Measurements from ENCODE around the gene SLITRK6. TPM values are rescaled to one million over a fixed set of nuclear protein-coding genes. Genes with fewer than 3 reads are reported as not detected.

The SLITRK6 gene
- total RNA-seq, 1 experiment from 2014 or later, result not detected

DNA sequence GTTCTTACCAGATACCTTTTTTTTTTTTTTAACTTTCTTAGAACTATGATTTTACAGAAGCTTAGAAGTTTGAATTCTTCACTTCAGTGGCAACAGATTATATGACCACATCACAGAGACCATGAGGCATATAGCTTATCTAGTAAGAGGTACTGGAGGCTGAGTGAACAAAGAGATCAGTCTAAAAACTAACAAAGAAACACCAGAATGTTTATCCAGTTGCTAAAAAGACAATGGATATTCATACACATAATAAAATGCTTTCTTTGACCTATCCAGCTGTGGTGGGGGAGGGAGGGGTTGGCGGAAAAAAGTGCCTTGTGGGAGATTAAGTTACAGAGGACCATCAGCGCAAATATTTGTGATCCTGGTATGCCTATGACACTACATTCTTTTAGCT lies 34.7 kb upstream of the SLITRK6 start:
- H2AFZ ChIP-seq (ENCODE audit: low read depth, low read length, poor library complexity, severe bottlenecking), result no peak overlapping the region
- no peak for ATAC-seq
- TF ChIP-seq POLR2AphosphoS5 (IDR thresholded peaks at IDR 0.05; ENCODE audit: low read depth, low read length) (no peak), FOSL1 (IDR thresholded peaks at IDR 0.05; ENCODE audit: low read depth) (no peak), EZH2phosphoT487 (IDR thresholded peaks at IDR 0.05; ENCODE audit: borderline replicate concordance) (no peak), CBX3 (IDR thresholded peaks at IDR 0.05; ENCODE audit: low read depth) (no peak), TCF7L2 (IDR thresholded peaks at IDR 0.05; ENCODE audit: borderline replicate concordance, extremely low read depth, insufficient read depth, insufficient read length) (no peak), RAD21 (IDR thresholded peaks at IDR 0.05; ENCODE audit: low read depth) (no peak), SRF (IDR thresholded peaks at IDR 0.05; ENCODE audit: low read depth) (no peak), ELF1 (IDR thresholded peaks at IDR 0.05; ENCODE audit: borderline replicate concordance, low read depth) (no peak), SIN3A (IDR thresholded peaks at IDR 0.05; ENCODE audit: low read depth) (no peak), YY1 (IDR thresholded peaks at IDR 0.05; ENCODE audit: extremely low read depth, insufficient replicate concordance, low read depth, low read length) (no peak), ZNF274 (IDR thresholded peaks at IDR 0.05; ENCODE audit: low read depth, low read length) (no peak)
- TF ChIP-seq, protein P1, sequence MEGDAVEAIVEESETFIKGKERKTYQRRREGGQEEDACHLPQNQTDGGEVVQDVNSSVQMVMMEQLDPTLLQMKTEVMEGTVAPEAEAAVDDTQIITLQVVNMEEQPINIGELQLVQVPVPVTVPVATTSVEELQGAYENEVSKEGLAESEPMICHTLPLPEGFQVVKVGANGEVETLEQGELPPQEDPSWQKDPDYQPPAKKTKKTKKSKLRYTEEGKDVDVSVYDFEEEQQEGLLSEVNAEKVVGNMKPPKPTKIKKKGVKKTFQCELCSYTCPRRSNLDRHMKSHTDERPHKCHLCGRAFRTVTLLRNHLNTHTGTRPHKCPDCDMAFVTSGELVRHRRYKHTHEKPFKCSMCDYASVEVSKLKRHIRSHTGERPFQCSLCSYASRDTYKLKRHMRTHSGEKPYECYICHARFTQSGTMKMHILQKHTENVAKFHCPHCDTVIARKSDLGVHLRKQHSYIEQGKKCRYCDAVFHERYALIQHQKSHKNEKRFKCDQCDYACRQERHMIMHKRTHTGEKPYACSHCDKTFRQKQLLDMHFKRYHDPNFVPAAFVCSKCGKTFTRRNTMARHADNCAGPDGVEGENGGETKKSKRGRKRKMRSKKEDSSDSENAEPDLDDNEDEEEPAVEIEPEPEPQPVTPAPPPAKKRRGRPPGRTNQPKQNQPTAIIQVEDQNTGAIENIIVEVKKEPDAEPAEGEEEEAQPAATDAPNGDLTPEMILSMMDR (IDR thresholded peaks at IDR 0.05 in 2 of 3, conservative IDR thresholded peaks at IDR 0.05 in 1 of 3; ENCODE audit: borderline replicate concordance in 1 of 3, insufficient read depth in 1 of 3, low read depth in 2 of 3, low read length in 2 of 3), result no peak
- TF ChIP-seq, protein P2, sequence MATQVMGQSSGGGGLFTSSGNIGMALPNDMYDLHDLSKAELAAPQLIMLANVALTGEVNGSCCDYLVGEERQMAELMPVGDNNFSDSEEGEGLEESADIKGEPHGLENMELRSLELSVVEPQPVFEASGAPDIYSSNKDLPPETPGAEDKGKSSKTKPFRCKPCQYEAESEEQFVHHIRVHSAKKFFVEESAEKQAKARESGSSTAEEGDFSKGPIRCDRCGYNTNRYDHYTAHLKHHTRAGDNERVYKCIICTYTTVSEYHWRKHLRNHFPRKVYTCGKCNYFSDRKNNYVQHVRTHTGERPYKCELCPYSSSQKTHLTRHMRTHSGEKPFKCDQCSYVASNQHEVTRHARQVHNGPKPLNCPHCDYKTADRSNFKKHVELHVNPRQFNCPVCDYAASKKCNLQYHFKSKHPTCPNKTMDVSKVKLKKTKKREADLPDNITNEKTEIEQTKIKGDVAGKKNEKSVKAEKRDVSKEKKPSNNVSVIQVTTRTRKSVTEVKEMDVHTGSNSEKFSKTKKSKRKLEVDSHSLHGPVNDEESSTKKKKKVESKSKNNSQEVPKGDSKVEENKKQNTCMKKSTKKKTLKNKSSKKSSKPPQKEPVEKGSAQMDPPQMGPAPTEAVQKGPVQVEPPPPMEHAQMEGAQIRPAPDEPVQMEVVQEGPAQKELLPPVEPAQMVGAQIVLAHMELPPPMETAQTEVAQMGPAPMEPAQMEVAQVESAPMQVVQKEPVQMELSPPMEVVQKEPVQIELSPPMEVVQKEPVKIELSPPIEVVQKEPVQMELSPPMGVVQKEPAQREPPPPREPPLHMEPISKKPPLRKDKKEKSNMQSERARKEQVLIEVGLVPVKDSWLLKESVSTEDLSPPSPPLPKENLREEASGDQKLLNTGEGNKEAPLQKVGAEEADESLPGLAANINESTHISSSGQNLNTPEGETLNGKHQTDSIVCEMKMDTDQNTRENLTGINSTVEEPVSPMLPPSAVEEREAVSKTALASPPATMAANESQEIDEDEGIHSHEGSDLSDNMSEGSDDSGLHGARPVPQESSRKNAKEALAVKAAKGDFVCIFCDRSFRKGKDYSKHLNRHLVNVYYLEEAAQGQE (IDR thresholded peaks at IDR 0.05; ENCODE audit: low read depth), result no peak
- TF ChIP-seq, protein P3, sequence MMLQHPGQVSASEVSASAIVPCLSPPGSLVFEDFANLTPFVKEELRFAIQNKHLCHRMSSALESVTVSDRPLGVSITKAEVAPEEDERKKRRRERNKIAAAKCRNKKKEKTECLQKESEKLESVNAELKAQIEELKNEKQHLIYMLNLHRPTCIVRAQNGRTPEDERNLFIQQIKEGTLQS (IDR thresholded peaks at IDR 0.05), result no peak
- TF ChIP-seq, protein P4, sequence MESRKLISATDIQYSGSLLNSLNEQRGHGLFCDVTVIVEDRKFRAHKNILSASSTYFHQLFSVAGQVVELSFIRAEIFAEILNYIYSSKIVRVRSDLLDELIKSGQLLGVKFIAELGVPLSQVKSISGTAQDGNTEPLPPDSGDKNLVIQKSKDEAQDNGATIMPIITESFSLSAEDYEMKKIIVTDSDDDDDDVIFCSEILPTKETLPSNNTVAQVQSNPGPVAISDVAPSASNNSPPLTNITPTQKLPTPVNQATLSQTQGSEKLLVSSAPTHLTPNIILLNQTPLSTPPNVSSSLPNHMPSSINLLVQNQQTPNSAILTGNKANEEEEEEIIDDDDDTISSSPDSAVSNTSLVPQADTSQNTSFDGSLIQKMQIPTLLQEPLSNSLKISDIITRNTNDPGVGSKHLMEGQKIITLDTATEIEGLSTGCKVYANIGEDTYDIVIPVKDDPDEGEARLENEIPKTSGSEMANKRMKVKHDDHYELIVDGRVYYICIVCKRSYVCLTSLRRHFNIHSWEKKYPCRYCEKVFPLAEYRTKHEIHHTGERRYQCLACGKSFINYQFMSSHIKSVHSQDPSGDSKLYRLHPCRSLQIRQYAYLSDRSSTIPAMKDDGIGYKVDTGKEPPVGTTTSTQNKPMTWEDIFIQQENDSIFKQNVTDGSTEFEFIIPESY (IDR thresholded peaks at IDR 0.05; ENCODE audit: extremely low read depth, insufficient replicate concordance, low read length), result no peak
- no peak for DNase-seq (ENCODE audit: low read depth, low spot score)
- no peaks in the 10 kb centered on the region for H3K9me2 ChIP-seq (ENCODE audit: insufficient read depth)
- no peak overlapping the region for H3K4me3 ChIP-seq (replicated peaks in 1 of 2; ENCODE audit: low read depth in 1 of 2, low read length in 2 of 2)
- no peaks in the 10 kb centered on the region for H4K20me1 ChIP-seq (ENCODE audit: insufficient read depth)
- no peaks in the 10 kb centered on the region for H3K9me3 ChIP-seq (ENCODE audit: control insufficient read depth in 1 of 2, insufficient read depth in 1 of 2, low read depth in 1 of 2, low read length in 2 of 2)
- BruUV-seq (replicated peaks), result no TSS peak
- no peaks in the 10 kb centered on the region for H3K27me3 ChIP-seq (ENCODE audit: insufficient read depth, low read length)
- intact Hi-C loops (cut with micrococcal nuclease), result no loop called here
- ChIA-PET CTCF (no interaction called here), RAD21 (ENCODE audit: low non-redundant PET in 1 of 2, low total read pairs in 2 of 2, uncharacterized antibody in 2 of 2, unreplicated experiment in 2 of 2) (no interaction called here), POLR2A (no interaction called here)
- H3K36me3 ChIP-seq (ENCODE audit: control insufficient read depth in 1 of 2, insufficient read depth in 2 of 2, low read length in 2 of 2), result no peaks in the 10 kb centered on the region
- H3K27ac ChIP-seq (ENCODE audit: low read depth, low read length), result no peak overlapping the region
- H3K9ac ChIP-seq (ENCODE audit: low read length), result no peak overlapping the region
- no peaks in the 10 kb centered on the region for H3K79me2 ChIP-seq (ENCODE audit: insufficient read depth, low read length)
- H3K4me1 ChIP-seq (ENCODE audit: control insufficient read depth in 1 of 2, insufficient read depth in 2 of 2, low read length in 2 of 2), result no peaks in the 10 kb centered on the region
- H3K4me2 ChIP-seq (ENCODE audit: low read length), result no peak overlapping the region
